Testis (tissue), 2 donors: Measurements from ENCODE around the gene RTL1.

ENCODE experiments used
- POLR2A ChIP-seq: fragments of 450-650 bp; IDR thresholded peaks from one replicate; pipeline ENCODE4 v1.6.1; 2017; ENCODE audit warnings: antibody characterized with exemption, mild to moderate bottlenecking, moderate library complexity
- TF ChIP-seq, protein P1 (sequence below), 3 experiments: fragments of 450-650 bp in 2 of 3; fragments of 200-600 bp in 1 of 3; sonication (generic) in 1 of 3; IDR thresholded peaks; one replicate each; pipeline ENCODE4 v1.5.1; 2016 to 2019; ENCODE audit warnings: antibody characterized with exemption in 3 of 3, mild to moderate bottlenecking in 2 of 3, moderate library complexity in 1 of 3

DNA sequence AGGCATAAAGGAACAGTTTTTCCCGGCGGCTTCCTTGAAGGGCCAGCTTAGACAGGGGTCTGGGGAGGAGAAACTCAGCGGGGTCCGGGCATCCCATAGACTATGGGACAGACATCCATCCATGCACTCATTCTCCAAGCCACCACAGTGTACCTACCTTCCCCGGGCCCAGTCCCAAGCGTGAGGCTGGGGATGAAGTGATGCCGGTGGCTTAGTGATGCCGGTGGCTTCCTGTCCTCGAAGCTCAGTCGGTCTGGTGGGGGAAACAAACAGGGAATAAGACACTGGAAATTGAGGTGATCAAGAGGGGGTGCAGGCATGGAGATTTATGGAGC, 421 bp downstream of the RTL1 start:
- TF ChIP-seq POLR2A = no peak
- TF ChIP-seq, protein P1, sequence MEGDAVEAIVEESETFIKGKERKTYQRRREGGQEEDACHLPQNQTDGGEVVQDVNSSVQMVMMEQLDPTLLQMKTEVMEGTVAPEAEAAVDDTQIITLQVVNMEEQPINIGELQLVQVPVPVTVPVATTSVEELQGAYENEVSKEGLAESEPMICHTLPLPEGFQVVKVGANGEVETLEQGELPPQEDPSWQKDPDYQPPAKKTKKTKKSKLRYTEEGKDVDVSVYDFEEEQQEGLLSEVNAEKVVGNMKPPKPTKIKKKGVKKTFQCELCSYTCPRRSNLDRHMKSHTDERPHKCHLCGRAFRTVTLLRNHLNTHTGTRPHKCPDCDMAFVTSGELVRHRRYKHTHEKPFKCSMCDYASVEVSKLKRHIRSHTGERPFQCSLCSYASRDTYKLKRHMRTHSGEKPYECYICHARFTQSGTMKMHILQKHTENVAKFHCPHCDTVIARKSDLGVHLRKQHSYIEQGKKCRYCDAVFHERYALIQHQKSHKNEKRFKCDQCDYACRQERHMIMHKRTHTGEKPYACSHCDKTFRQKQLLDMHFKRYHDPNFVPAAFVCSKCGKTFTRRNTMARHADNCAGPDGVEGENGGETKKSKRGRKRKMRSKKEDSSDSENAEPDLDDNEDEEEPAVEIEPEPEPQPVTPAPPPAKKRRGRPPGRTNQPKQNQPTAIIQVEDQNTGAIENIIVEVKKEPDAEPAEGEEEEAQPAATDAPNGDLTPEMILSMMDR (IDR thresholded peaks at IDR 0.05) = no peak
